ENCODE measurements around the gene IMMP2L. TPM values are rescaled to one million over a fixed set of nuclear protein-coding genes. Genes with fewer than 3 reads are reported as not detected.

IMMP2L gene
- total and polyA plus RNA-seq, 2 of the 4 experiments (the other 2 are of a cell fraction), result 5.8 to 9.3 TPM

DNA sequence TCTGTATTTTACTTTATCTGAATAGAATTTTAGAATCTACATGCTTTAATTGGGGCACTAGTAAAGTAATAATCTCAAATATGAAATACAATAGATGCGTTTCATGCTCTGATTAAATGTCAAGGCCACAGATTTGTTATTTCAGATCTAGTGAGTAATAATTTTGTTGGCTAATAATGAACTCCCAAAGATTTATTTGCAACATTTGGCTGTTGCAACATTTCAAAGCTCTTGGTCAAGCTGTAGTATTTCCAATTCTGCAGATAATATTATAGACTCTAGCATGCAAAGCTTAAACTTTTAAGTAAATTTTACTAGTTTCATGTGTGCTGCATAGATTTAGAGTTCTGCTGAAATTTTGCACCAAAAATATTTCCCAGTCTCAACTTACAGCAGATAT lies 454.7 kb downstream of the IMMP2L start:
- no CpG with 5 or more reads among the region's 1 CpG for WGBS, 2 experiments (ENCODE audit: extremely low coverage in 2 of 2, insufficient read length in 1 of 2)

More for the DNA sequence above, 454.7 kb downstream of the IMMP2L start:
- intact Hi-C loops (cut with micrococcal nuclease) (no loop called here), dilution Hi-C loops (cut with HindIII; ENCODE audit: low sequenced_read_pairs, unreplicated experiment) (no loop called here), in situ Hi-C loops (cut with MboI; ENCODE audit: low sequenced_read_pairs) (no loop called here)
- no peaks in the 10 kb centered on the region for H3K9me3 ChIP-seq (ENCODE audit: control insufficient read depth, insufficient read depth, low read length)
- H2BK20ac ChIP-seq (ENCODE audit: low read depth, low read length), result no peak overlapping the region
- H3K56ac ChIP-seq (ENCODE audit: extremely low read depth, insufficient read depth, low read length), result no peak overlapping the region
- H4K8ac ChIP-seq (ENCODE audit: low read depth in 2 of 2, low read length in 2 of 2), result no peak overlapping the region
- H3K9ac ChIP-seq (ENCODE audit: low read depth, low read length), result no peak overlapping the region
- H3K79me1 ChIP-seq (ENCODE audit: low read depth in 1 of 2, low read length in 2 of 2), result no peaks in the 10 kb centered on the region
- BruUV-seq (replicated peaks), result no TSS peak
- no peak overlapping the region for H3K27ac ChIP-seq (ENCODE audit: insufficient read depth, low read length)
- H3K4me3 ChIP-seq (ENCODE audit: insufficient read depth, low read depth, low read length), result no peak overlapping the region
- no peak overlapping the region for H4K5ac ChIP-seq (ENCODE audit: low read depth, low read length)
- CTCF ChIA-PET, result no interaction called here
- H2AK5ac ChIP-seq (ENCODE audit: low read depth, low read length), result no peak overlapping the region
- POLR2A ChIA-PET (ENCODE audit: unreplicated experiment), result no interaction called here
- H4K91ac ChIP-seq (ENCODE audit: insufficient read depth, low read depth, low read length), result no peak overlapping the region
- no peak overlapping the region for H3K23ac ChIP-seq (ENCODE audit: low read depth, low read length)
- H3K4me1 ChIP-seq (ENCODE audit: control insufficient read depth, insufficient read depth, low read length), result no peaks in the 10 kb centered on the region; the same call in 1 of the 2 replicates
- H4K20me1 ChIP-seq (ENCODE audit: insufficient read depth, low read length), result no peaks in the 10 kb centered on the region
- ATAC-seq (ENCODE audit: low read depth), result no peak
- H3K4me2 ChIP-seq (ENCODE audit: low read depth, low read length), result no peak overlapping the region
- TF ChIP-seq CEBPB (IDR thresholded peaks at IDR 0.05; ENCODE audit: low read depth, low read length) (peak; percentile 51), RCOR1 (IDR thresholded peaks at IDR 0.05; ENCODE audit: insufficient replicate concordance, low read length) (no peak)
- H3K36me3 ChIP-seq (ENCODE audit: control insufficient read depth, insufficient read depth, low read length), result no peaks in the 10 kb centered on the region
- no peak overlapping the region for H3K4ac ChIP-seq (ENCODE audit: low read depth, low read length)
- peaks cover 4% of the 10 kb centered on the region; the same call in 1 of the 2 replicates for H3K9me1 ChIP-seq (ENCODE audit: insufficient read depth, low read length)
- no peak overlapping the region for H3K14ac ChIP-seq (replicated peaks; ENCODE audit: low read depth, low read length)
- no peaks in the 10 kb centered on the region for H3K27me3 ChIP-seq (ENCODE audit: control insufficient read depth, insufficient read depth, low read length)
- DNase-seq, result peak; percentile 33
- no peak overlapping the region for H2AFZ ChIP-seq (replicated peaks; ENCODE audit: low read length, poor library complexity)
- H3K18ac ChIP-seq (ENCODE audit: low read depth, low read length), result no peak overlapping the region
- no peak overlapping the region for H2AK9ac ChIP-seq (replicated peaks; ENCODE audit: low read depth, low read length, poor library complexity)
- H2BK120ac ChIP-seq (ENCODE audit: low read depth, low read length), result no peak overlapping the region
- no peak overlapping the region for H2BK5ac ChIP-seq (ENCODE audit: low read depth, low read length, poor library complexity, severe bottlenecking)
- H2BK15ac ChIP-seq (ENCODE audit: low read depth, low read length), result no peak overlapping the region
